ENCODE measurements around the gene RECQL5. TPM values are rescaled to one million over a fixed set of nuclear protein-coding genes. Genes with fewer than 3 reads are reported as not detected.

Gene RECQL5
- total and polyA plus RNA-seq, 7 donors = 5.1 to 30.1 (median 11.1) TPM

DNA sequence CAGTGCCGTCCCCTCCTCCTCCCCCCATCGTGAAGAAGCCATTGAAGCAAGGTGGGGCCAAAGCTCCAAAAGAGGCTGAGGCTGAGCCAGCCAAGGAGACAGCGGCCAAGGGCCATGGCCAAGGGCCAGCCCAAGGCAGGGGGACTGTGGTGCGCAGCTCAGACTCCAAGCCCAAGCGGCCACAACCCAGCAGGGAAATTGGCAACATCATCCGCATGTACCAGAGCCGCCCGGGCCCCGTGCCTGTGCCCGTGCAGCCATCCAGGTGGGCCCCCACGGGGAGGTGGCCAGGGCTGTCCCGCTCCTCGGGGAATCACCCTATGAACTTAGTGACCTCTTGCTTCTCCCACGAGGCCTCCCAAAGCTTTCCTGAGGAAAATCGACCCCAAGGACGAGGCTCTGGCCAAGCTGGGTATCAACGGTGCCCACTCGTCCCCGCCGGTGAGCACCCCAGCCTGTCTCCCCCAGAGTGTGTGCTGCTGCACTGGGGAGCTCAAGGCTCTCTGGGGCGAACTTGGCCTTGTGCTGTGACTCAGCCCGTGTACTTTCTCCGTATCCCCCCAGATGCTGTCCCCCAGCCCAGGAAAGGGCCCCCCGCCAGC, 50.3 kb downstream of the RECQL5 start:
- no peak for DNase-seq
- H3K27ac ChIP-seq = no peak overlapping the region
- no peaks in the 10 kb centered on the region for H3K4me1 ChIP-seq
- no peak overlapping the region for H3K4me3 ChIP-seq
- intact Hi-C loops (cut with DNase I) = no loop called here
- peaks cover 10 to 98% (median 36%) of the 10 kb centered on the region in 4 donors for H3K36me3 ChIP-seq
- WGBS, 2 donors = 64 to 87% methylated on average over 24 of the region's 24 CpGs
- TF ChIP-seq EP300 (IDR thresholded peaks at IDR 0.05) (no peak), POLR2A (IDR thresholded peaks at IDR 0.05) (no peak), POLR2AphosphoS5 (IDR thresholded peaks at IDR 0.05) (no peak)
- TF ChIP-seq, protein P1, sequence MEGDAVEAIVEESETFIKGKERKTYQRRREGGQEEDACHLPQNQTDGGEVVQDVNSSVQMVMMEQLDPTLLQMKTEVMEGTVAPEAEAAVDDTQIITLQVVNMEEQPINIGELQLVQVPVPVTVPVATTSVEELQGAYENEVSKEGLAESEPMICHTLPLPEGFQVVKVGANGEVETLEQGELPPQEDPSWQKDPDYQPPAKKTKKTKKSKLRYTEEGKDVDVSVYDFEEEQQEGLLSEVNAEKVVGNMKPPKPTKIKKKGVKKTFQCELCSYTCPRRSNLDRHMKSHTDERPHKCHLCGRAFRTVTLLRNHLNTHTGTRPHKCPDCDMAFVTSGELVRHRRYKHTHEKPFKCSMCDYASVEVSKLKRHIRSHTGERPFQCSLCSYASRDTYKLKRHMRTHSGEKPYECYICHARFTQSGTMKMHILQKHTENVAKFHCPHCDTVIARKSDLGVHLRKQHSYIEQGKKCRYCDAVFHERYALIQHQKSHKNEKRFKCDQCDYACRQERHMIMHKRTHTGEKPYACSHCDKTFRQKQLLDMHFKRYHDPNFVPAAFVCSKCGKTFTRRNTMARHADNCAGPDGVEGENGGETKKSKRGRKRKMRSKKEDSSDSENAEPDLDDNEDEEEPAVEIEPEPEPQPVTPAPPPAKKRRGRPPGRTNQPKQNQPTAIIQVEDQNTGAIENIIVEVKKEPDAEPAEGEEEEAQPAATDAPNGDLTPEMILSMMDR (IDR thresholded peaks at IDR 0.05) = no peak
- H3K9me3 ChIP-seq = no peaks in the 10 kb centered on the region
- no peaks in the 10 kb centered on the region for H3K27me3 ChIP-seq

DNA sequence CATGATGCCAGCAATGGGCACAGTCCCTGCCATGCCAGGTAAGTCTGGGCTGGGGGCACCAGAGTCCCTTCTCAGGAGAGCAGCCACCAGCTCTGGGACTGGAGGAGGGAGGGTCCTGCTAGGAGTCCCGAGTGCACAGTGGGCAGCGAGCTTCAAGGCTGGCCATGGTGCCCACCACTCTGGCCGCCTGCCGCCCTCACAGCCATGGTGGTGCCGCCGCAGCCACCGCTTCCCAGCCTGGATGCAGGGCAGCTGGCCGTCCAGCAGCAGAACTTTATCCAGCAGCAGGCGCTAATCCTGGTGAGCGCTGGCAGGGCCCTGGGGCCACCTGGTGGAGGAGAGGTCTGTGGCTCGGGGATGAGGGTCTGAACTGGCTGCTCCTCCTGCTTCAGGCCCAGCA, 51.7 kb downstream of the RECQL5 start:
- H3K4me3 ChIP-seq = no peak overlapping the region
- TF ChIP-seq, protein P1 (IDR thresholded peaks at IDR 0.05) = no peak
- TF ChIP-seq EP300 (IDR thresholded peaks at IDR 0.05) (no peak), POLR2A (IDR thresholded peaks at IDR 0.05) (no peak), POLR2AphosphoS5 (IDR thresholded peaks at IDR 0.05) (no peak)
- no peaks in the 10 kb centered on the region for H3K27me3 ChIP-seq
- DNase-seq = no peak
- H3K4me1 ChIP-seq = no peaks in the 10 kb centered on the region
- no peak overlapping the region for H3K27ac ChIP-seq
- WGBS, 2 donors = 91 to 92% methylated on average over 11 of the region's 11 CpGs
- H3K36me3 ChIP-seq = peaks cover 10 to 95% (median 36%) of the 10 kb centered on the region in 4 donors
- no peaks in the 10 kb centered on the region for H3K9me3 ChIP-seq
- intact Hi-C loops (cut with DNase I) = no loop called here

DNA sequence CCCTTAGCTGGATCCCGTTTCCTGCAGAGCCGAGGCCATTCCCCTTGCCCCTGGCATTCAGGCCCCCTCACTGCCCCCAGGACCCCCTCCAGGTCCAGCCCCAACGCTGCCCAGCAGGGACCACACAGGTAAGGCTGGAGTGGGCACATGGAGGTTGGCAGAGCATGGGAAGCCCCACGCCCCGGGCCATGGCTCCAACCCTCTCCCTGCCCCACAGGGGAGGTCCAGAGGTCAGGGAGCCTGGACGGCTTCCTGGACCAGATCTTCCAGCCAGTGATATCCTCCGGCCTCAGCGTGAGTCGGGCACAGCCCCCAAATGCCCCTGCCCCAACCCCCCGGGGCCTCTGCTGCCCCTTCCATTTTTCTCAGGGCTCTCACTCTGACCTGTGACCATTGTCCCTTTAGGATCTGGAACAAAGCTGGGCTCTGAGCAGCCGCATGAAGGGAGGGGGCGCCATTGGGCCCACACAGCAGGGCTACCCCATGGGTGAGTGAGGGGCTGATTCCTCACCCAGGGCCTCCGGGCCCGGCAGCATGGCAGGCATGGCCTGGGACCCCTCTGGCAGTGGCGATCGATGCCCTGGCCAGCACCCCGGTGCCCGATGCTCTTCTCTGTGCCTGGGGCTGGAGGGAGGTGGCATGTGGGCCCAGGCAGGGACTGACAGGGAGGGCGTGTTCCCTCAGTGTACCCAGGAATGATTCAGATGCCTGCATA, 52.2 kb downstream of the RECQL5 start:
- H3K4me3 ChIP-seq = no peak overlapping the region
- H3K27me3 ChIP-seq = no peaks in the 10 kb centered on the region
- H3K36me3 ChIP-seq = peaks cover 7 to 95% (median 35%) of the 10 kb centered on the region in 4 donors
- TF ChIP-seq POLR2AphosphoS5 (IDR thresholded peaks at IDR 0.05) (no peak), POLR2A (IDR thresholded peaks at IDR 0.05) (no peak), EP300 (IDR thresholded peaks at IDR 0.05) (no peak)
- TF ChIP-seq, protein P1 (IDR thresholded peaks at IDR 0.05) = no peak
- WGBS, 2 donors = 73 to 92% methylated on average over 19 of the region's 19 CpGs
- no peak overlapping the region for H3K27ac ChIP-seq
- H3K9me3 ChIP-seq = no peaks in the 10 kb centered on the region
- no peaks in the 10 kb centered on the region for H3K4me1 ChIP-seq
- intact Hi-C loops (cut with DNase I) = no loop called here
- no peak for DNase-seq

DNA sequence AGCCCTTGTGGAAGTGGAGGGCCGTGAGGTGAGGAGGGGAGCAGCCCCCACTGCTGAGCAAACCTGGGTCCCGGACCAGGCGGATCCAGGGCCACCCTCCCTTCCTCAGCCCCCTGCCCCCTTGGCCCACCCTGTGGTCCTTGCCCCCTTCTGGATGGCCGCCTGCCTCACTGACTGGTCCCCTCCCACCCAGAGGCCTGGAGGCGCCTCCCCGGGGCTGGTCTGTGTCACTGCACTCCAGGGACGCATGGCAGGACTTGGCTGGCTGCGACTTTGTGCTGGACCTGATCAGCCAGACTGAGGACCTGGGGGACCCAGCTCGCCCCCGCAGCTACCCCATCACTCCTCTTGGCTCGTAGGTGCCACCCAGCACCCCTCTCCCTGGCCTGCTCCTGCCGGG, 52.9 kb downstream of the RECQL5 start:
- no peak for DNase-seq
- Histone ChIP-seq H3K27me3 (no peaks in the 10 kb centered on the region), H3K9me3 (no peaks in the 10 kb centered on the region), H3K4me1 (no peaks in the 10 kb centered on the region), H3K36me3 (peaks cover 7 to 89% (median 32%) of the 10 kb centered on the region in 4 donors), H3K27ac (no peak overlapping the region), H3K4me3 (no peak overlapping the region)
- TF ChIP-seq, protein P1 (IDR thresholded peaks at IDR 0.05) = no peak
- TF ChIP-seq EP300 (IDR thresholded peaks at IDR 0.05) (no peak), POLR2AphosphoS5 (IDR thresholded peaks at IDR 0.05) (no peak)
- 86 to 93% methylated on average over 12 of the region's 12 CpGs for WGBS, 2 donors
- intact Hi-C loops (cut with DNase I) = no loop called here

Measured in sigmoid colon (tissue), 7 donors.